OCI-LY7 (cell line): ENCODE measurements around the gene CEMIP2.

Experiments
- CTCF ChIP-seq: fragments of 200-600 bp; sonication (generic); conservative IDR thresholded peaks from 2 replicates; pipeline ENCODE4 v1.5.1; 2014; ENCODE audit warnings: mild to moderate bottlenecking, antibody characterized with exemption, low read length, moderate library complexity, mixed read lengths
- EZH2phosphoT487 ChIP-seq: fragments of 200-600 bp; sonication (generic); IDR thresholded peaks from 2 replicates; pipeline ENCODE4 v1.6.1; 2018; ENCODE audit warnings: low read depth, borderline replicate concordance, mild to moderate bottlenecking, mixed run types, antibody characterized with exemption, low read length, moderate library complexity, mixed read lengths

- no peak for TF ChIP-seq CTCF
- no peak for TF ChIP-seq EZH2phosphoT487
These were observed 15.4 kb downstream of the CEMIP2 start for GRCh38 chr9:71752928-71753327.
